Dendritic cell treated with granulocyte-macrophage colony-stimulating factor and Interleukin-4, amounts not matched to agents 40 ng/mL and 50 ng/mL, for 4 days (primary cell): ENCODE data around the gene CXCL14.

Experiments
- H3K27ac Mint-ChIP-seq: one replicate; pipeline ENCODE4 v1.8.0; 2022; ENCODE audit warnings: mild to moderate bottlenecking, mixed read lengths
- H3K27me3 Mint-ChIP-seq: one replicate; pipeline ENCODE4 v1.8.0; 2022; ENCODE audit warnings: mild to moderate bottlenecking, mixed read lengths
- H3K36me3 Mint-ChIP-seq: one replicate; pipeline ENCODE4 v1.8.0; 2022; ENCODE audit warnings: low read depth, mixed read lengths
- H3K4me1 Mint-ChIP-seq: one replicate; pipeline ENCODE4 v1.8.0; 2022; ENCODE audit warnings: low read depth, mixed read lengths
- H3K4me3 Mint-ChIP-seq: one replicate; pipeline ENCODE4 v1.8.0; 2022; ENCODE audit warnings: mild to moderate bottlenecking, moderate library complexity, mixed read lengths
- H3K9me3 Mint-ChIP-seq: one replicate; pipeline ENCODE4 v1.8.0; 2022; ENCODE audit warnings: mixed read lengths
- intact Hi-C: fragments of 100-400 bp; cut with micrococcal nuclease; formaldehyde crosslinking; loops from one replicate; pipeline ENCODE4 v1.15.0; 2022

The CXCL14 gene, protein sequence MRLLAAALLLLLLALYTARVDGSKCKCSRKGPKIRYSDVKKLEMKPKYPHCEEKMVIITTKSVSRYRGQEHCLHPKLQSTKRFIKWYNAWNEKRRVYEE

DNA sequence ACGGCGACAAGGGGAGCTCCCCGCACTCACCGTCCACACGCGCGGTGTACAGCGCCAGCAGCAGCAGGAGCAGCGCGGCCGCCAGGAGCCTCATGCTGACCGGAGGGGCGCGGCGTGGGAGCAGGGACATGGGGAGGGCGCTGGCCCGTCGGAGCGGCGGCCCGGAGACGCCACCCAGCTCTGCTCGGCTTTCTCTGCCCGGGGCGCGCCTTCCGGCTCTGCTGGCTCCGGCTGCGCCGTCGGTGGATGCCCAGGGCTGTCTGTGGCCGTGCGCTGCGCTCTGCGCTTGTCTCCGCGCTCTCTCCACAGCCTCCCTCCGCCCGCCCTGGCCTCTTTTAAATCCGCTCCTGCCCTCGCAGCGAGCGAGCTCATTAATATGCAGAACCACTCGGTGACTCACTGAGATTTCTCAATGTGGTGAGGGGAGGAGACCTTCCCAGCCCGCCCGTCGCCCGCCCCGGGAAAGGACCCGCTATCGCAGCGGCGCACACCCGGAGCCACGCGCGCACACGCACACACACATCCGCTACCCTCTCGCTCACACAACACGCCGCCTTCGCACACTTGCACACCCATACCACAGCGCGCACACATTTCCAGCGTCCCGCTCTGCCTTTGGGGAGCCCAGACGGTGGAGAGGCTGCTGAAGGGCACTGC is at the start of gene CXCL14:
CXCL14 (minus strand) TSS at position 307 of the 657 bp plus-strand sequence; CDS start at position 94, 213 bp downstream.
- no peaks in the 10 kb centered on the region for H3K9me3 Mint-ChIP-seq
- no peaks in the 10 kb centered on the region for H3K36me3 Mint-ChIP-seq
- H3K27me3 Mint-ChIP-seq: peaks cover 74% of the 10 kb centered on the region
- H3K4me3 Mint-ChIP-seq: peak within 1 kb of the TSS; percentile 44
- H3K4me1 Mint-ChIP-seq: peaks cover 12% of the 10 kb centered on the region
- H3K27ac Mint-ChIP-seq: no peak within 1 kb of the TSS
- intact Hi-C loops: no loop called here

DNA sequence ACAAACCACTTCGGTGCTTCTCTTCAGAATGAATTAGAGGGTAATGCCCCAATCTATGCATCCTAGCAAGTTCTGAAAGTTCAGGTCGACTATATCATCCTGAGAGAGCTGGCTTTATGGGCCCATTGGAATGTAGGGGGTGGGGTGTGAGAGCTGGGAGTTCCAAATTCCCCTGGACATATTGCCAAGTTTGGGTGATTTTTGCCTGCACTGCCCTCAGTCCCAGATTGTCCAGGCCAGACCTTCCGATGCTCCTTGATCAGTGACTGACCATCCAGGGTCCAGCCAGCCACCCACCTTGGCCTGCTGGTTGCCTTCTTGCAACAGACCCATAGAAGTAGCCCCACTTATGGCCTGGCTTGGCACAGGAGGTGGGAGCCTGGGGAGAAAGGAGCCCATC is 47.8 kb upstream of the CXCL14 start:
- no peaks in the 10 kb centered on the region for H3K9me3 Mint-ChIP-seq
- peaks cover 8% of the 10 kb centered on the region for H3K27me3 Mint-ChIP-seq
- H3K4me3 Mint-ChIP-seq: no peak overlapping the region
- intact Hi-C loops: no loop called here
- no peaks in the 10 kb centered on the region for H3K36me3 Mint-ChIP-seq
- peaks cover 1% of the 10 kb centered on the region for H3K4me1 Mint-ChIP-seq
- H3K27ac Mint-ChIP-seq: no peak overlapping the region

DNA sequence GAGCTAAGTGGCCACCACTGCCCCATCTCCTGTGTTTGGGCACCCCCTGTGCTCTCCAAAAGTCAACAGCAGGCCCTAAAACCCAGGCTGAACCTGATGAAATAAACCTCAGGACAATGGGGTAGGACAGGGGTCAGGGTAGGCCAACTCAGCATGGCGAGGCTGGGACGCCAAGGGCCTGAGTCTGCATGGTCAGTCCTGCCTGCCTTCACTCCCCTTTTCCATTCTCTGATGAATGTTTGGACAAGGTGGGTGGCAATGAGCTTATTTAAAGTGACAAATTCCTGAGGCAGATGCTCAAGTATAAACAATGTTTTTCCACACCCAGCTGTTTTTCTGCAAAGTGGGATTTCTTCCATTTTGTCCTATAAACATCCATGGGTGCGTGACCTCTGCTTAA is 47.2 kb upstream of the CXCL14 start:
- Mint-ChIP-seq H3K9me3 (no peaks in the 10 kb centered on the region), H3K4me3 (no peak overlapping the region), H3K27ac (no peak overlapping the region), H3K4me1 (no peaks in the 10 kb centered on the region), H3K27me3 (peaks cover 8% of the 10 kb centered on the region), H3K36me3 (no peaks in the 10 kb centered on the region)
- intact Hi-C loops: no loop called here

DNA sequence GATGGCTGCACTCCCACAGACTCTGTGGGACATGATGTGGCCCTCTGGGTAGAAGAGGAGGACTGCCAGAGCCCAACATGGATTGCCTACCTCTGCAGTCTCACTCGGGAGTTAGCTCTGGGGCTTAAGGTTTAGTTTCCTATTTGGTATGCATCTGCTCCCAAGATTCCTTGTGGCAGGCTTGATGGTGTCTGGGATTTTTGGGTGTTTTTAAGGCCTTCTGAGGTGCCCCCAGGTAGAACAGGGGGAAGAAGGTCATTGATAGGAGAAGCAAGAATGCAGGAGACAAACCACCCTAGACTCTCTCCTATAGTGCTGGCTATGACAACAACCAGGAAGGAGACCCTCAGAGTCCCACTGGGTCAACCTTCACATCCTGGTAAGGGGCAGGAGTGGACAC is 46.7 kb upstream of the CXCL14 start:
- Mint-ChIP-seq H3K27me3 (peaks cover 8% of the 10 kb centered on the region), H3K9me3 (no peaks in the 10 kb centered on the region), H3K36me3 (no peaks in the 10 kb centered on the region), H3K4me1 (no peaks in the 10 kb centered on the region), H3K27ac (no peak overlapping the region), H3K4me3 (no peak overlapping the region)
- intact Hi-C loops: no loop called here

DNA sequence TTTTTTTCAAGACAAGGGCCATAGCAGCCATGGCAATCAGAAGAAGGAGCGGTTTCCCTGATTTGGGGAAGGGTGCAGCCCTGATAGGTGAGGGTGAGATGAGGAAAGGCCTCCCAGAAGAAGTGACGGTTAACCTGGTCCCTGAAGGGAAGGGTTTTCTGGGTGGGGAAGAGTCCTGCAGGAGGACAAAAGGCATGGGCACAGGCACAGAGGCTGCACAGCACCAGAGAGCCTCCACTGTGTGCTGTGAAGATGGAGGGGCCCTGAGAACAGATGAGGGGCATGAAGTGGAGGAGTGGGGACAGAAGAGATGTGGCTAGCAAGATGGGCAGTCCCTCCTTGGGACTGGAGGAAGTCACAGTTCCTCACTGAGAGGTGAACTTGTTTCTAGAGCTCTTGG is 46.3 kb upstream of the CXCL14 start:
- no peak overlapping the region for H3K27ac Mint-ChIP-seq
- H3K4me3 Mint-ChIP-seq: no peak overlapping the region
- peaks cover 8% of the 10 kb centered on the region for H3K27me3 Mint-ChIP-seq
- intact Hi-C loops: no loop called here
- H3K36me3 Mint-ChIP-seq: no peaks in the 10 kb centered on the region
- no peaks in the 10 kb centered on the region for H3K4me1 Mint-ChIP-seq
- H3K9me3 Mint-ChIP-seq: peaks cover under 1% of the 10 kb centered on the region

DNA sequence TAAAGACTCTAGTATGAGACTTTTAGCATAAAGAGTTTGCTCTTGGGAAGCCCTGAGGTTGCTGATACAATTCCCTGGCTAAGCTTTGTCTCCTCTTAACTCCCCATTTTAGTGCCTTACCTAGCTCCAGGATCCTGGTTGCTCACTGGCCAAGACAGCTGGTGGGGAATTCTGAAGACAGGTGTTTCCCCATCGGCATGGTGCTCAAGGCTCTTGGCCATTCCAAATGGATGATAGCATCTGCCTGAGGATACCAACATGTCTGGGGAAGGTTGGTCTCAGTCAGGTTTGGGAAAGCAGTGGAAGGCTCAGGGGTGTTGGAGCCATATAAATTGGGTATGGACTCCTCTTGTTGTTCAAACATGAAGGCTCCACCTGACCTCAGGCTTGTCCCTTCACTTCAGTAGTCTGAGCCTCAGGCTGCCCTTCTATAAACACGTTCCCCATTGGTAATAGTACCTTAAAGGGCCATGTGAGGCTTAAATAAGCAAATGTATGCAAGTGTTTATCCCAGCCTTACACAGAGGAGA is 44.5 kb upstream of the CXCL14 start:
- H3K36me3 Mint-ChIP-seq: no peaks in the 10 kb centered on the region
- H3K27me3 Mint-ChIP-seq: peaks cover 4% of the 10 kb centered on the region
- no peaks in the 10 kb centered on the region for H3K4me1 Mint-ChIP-seq
- H3K9me3 Mint-ChIP-seq: peaks cover 18% of the 10 kb centered on the region
- intact Hi-C loops: no loop called here
- H3K4me3 Mint-ChIP-seq: no peak overlapping the region
- no peak overlapping the region for H3K27ac Mint-ChIP-seq

DNA sequence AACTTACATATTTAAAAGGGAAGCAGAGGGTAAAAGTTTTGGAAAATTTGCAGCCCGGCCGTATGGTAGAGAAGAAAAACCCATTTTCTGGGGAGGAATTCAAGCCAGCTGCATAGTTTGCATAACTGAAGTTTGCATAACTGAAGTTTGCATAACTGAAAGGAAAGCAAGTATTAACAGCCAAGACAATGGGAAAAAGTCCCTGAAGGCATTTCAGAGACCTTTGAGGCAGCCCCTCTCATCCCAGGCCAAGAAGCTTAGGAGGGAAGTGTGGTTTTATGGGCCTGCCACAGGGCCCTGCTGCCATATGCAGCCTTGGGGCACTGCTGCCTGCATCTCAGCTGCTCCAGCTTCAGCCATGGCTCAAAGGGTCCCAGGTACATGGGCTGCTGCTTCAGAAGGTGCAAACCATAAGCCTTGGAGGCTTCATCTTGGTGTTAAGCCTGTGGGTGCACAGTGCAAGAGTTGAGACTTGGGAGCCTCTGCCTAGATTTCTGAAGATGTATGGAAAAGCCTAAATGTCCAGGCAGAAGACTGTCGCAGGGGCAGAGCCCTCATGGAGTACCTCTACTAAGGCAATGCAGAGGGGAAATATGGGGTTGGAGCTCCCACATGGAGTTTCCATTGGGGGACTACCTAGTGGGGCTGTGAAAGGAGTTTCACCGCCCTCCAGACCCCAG is 36.9 kb upstream of the CXCL14 start:
- no peaks in the 10 kb centered on the region for H3K36me3 Mint-ChIP-seq
- intact Hi-C loops: no loop called here
- no peaks in the 10 kb centered on the region for H3K4me1 Mint-ChIP-seq
- peaks cover 49% of the 10 kb centered on the region for H3K9me3 Mint-ChIP-seq
- peaks cover 22% of the 10 kb centered on the region for H3K27me3 Mint-ChIP-seq
- H3K27ac Mint-ChIP-seq: no peak overlapping the region
- H3K4me3 Mint-ChIP-seq: no peak overlapping the region

DNA sequence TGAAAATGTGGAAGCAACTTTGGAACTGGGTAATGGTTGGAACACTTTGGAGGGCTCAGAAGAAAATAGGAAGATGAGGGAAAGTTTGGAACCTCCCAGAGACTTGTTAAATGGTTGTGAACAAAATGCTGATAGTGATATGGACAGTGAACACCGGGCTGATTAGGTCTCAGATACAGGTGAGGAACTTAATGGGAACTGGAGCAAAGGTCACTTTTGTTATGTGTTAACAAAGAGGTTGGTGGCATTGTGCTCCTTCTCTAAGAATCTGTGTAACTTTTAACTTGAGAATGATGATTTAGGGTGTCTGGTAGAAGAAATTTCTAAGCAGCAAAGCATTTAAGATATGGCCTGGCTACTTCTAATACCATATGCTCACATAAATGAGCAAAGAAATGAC is 36.4 kb upstream of the CXCL14 start:
- intact Hi-C loops: no loop called here
- Mint-ChIP-seq H3K4me1 (no peaks in the 10 kb centered on the region), H3K36me3 (no peaks in the 10 kb centered on the region), H3K4me3 (no peak overlapping the region), H3K27ac (no peak overlapping the region), H3K9me3 (peaks cover 49% of the 10 kb centered on the region), H3K27me3 (peaks cover 22% of the 10 kb centered on the region)

DNA sequence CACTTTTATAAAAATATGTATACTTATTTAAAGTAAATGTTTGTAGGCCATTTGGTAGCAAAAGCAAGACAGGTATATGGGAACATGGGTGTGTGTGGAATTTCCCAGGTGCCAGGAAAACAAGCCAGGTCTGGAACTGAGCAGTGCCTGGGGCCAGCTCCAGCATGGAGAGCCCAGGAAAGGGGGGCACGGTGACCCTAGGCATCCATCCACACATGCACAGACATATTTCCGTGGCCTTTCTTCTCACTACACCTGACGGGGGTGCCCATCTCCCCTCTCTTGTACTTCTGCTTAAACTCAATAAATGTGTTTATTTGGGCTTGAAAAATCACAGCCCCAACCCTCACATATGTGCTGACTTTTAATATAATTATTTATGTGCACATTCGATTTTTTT is 31.2 kb upstream of the CXCL14 start:
- H3K9me3 Mint-ChIP-seq: peaks cover 6% of the 10 kb centered on the region
- no peaks in the 10 kb centered on the region for H3K4me1 Mint-ChIP-seq
- H3K27me3 Mint-ChIP-seq: peaks cover 28% of the 10 kb centered on the region
- H3K27ac Mint-ChIP-seq: no peak overlapping the region
- no peak overlapping the region for H3K4me3 Mint-ChIP-seq
- intact Hi-C loops: no loop called here
- no peaks in the 10 kb centered on the region for H3K36me3 Mint-ChIP-seq

DNA sequence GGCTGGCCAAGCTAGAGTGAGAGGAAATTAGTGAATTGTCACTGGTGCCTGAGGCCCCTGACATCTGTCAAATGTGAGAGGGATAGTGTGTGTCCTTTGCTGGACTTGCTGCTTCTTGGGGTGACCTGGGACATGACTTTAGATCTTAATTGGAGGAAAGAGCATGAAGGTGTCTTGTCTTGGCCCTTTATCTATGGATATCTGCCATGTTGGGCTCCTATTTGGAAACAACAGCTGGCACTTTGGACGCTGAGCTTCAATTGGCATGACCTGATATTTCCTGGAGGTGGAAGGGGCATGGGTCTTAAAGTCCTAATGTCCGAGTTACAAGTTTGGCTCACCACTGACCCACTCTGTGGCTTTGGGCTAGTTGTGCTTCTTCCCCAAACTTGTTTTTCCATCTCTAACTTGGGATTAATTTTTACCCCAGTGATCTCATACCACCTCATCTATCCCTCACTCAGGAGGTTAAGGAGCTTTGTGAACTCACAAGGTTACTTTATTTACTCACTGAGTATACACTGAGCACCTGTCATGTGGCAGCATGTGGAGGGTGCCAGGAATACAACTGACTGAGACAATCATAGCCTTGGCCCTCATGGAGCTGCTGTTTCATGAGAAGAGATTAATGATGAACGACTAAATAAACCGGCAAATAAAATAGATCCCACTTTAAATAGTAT is 30.1 kb upstream of the CXCL14 start:
- H3K4me1 Mint-ChIP-seq: no peaks in the 10 kb centered on the region
- H3K4me3 Mint-ChIP-seq: no peak overlapping the region
- no peak overlapping the region for H3K27ac Mint-ChIP-seq
- no peaks in the 10 kb centered on the region for H3K9me3 Mint-ChIP-seq
- intact Hi-C loops: no loop called here
- no peaks in the 10 kb centered on the region for H3K36me3 Mint-ChIP-seq
- peaks cover 25% of the 10 kb centered on the region for H3K27me3 Mint-ChIP-seq

DNA sequence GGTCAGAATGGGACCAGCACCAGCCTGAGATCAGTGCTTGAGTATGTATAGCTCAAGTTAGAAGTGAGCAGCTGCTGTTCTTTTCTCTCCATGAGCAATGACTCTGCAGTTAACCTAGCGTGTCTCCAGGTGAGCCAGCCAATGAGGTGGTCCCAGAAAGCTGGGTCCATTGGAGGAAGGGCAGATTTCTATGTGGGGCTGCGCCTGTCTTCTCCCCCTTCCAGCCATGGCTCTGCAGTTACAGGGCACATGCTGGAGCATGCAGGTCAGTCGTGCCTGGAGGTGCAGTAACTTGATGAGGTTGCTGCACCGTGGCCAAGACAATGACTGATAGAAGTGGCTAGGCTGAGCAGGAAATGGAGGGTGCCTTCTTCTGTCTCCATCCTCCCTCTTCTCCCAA is 29.6 kb upstream of the CXCL14 start:
- H3K4me1 Mint-ChIP-seq: no peaks in the 10 kb centered on the region
- H3K27ac Mint-ChIP-seq: no peak overlapping the region
- intact Hi-C loops: no loop called here
- H3K36me3 Mint-ChIP-seq: no peaks in the 10 kb centered on the region
- H3K27me3 Mint-ChIP-seq: peaks cover 21% of the 10 kb centered on the region
- H3K4me3 Mint-ChIP-seq: no peak overlapping the region
- H3K9me3 Mint-ChIP-seq: no peaks in the 10 kb centered on the region

DNA sequence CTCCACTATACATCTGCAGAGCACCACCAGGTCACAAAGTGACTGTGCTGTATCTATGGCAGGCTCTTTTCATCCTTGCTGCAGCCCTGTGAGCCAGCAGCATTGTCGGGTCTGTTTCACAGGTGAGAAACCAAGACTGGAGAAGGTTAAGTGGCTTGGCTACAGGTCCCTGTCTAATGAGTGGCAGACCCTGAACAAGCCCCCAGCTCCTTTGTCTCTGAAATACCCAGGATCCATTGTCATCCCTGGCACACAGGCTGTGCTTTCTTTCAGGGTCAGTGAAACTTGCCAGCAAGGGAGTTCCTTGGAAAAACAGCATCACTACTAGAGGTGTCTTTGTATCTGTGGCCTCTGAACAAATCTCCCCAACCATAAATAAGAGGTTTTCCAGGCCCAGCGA is 27.6 kb upstream of the CXCL14 start:
- no peak overlapping the region for H3K27ac Mint-ChIP-seq

DNA sequence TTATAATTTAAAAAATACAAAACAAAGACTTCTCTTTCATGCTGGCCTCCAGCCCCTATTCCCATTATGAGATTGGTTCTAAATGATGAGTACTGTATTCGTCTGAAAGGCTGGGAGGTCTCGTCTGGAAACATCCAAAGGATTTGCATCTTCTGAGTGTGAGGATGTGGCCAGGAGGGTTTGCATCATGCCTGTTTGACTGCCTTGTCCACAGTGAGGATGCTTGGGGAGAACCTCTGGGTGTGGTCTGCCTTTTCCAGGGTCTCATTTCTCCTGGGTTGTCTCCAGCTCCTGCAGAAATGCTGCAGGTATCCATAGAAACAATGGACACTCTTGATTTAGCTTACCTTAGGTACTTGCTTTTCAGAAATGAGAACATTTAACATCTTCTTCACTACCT is 26.4 kb upstream of the CXCL14 start:
- no peaks in the 10 kb centered on the region for H3K36me3 Mint-ChIP-seq
- peaks cover 16% of the 10 kb centered on the region for H3K27me3 Mint-ChIP-seq
- H3K27ac Mint-ChIP-seq: no peak overlapping the region
- no peaks in the 10 kb centered on the region for H3K9me3 Mint-ChIP-seq
- intact Hi-C loops: no loop called here
- H3K4me3 Mint-ChIP-seq: no peak overlapping the region
- H3K4me1 Mint-ChIP-seq: peaks cover 4% of the 10 kb centered on the region

More for the DNA sequence above, 27.6 kb upstream of the CXCL14 start:
- Mint-ChIP-seq H3K4me1 (no peaks in the 10 kb centered on the region), H3K27me3 (peaks cover 14% of the 10 kb centered on the region), H3K4me3 (no peak overlapping the region), H3K36me3 (no peaks in the 10 kb centered on the region), H3K9me3 (no peaks in the 10 kb centered on the region)
- intact Hi-C loops: no loop called here

DNA sequence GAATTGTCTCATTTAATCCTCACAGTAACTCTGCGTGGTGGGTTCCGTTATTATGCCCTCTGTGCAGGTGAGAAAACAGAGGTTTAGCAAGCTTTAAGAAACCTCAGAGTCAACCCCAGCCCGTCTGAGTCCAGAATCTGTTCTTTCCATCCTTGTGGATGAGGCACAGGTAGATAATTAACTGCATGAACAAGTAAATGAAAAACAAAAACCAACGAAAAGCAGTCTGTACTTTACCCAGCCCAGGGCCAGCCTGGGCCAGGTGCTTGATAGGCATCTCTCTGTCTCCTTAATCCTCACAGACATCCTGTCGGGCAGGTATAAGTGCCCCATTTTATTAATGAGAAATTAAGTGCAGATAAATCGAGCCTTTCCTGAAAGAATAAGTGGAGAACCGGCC is 25.3 kb upstream of the CXCL14 start:
- Mint-ChIP-seq H3K9me3 (no peaks in the 10 kb centered on the region), H3K4me3 (no peak overlapping the region), H3K36me3 (no peaks in the 10 kb centered on the region), H3K27ac (no peak overlapping the region), H3K27me3 (peaks cover 19% of the 10 kb centered on the region), H3K4me1 (peaks cover 4% of the 10 kb centered on the region)
- intact Hi-C loops: no loop called here
